Inflammatory macrophage (primary cell): ENCODE measurements around the gene SOX18.

ENCODE experiments used
- DNase-seq, 2 donors: peaks; one replicate each; pipeline ENCODE4 v3.0.0-alpha.2; 2020 to 2022

Gene SOX18

GRCh38 chr20:64051561-64052325 lies 2.3 kb upstream of the SOX18 start:
- DNase-seq = no peak

- no peak for DNase-seq
Observed at GRCh38 chr20:64051033-64051452, 1.6 kb upstream of the SOX18 start.

GRCh38 chr20:64050261-64051032 lies 1.0 kb upstream of the SOX18 start:
- DNase-seq = no peak

- no peak for DNase-seq
Observed at GRCh38 chr20:64049878-64050260, 430 bp upstream of the SOX18 start.

GRCh38 chr20:64048402-64049044 lies 916 bp downstream of the SOX18 start:
- no peak for DNase-seq

- no peak for DNase-seq
Observed at GRCh38 chr20:64047968-64048401, 1.5 kb downstream of the SOX18 start.

- no peak for DNase-seq
Observed at GRCh38 chr20:64047046-64047389, 2.4 kb downstream of the SOX18 start.

- no peak for DNase-seq
Observed at GRCh38 chr20:64045346-64046011, 4.0 kb downstream of the SOX18 start.

- no peak for DNase-seq
Observed at GRCh38 chr20:64044484-64045247, 4.8 kb downstream of the SOX18 start.

GRCh38 chr20:64043768-64044167 lies 5.7 kb downstream of the SOX18 start:
- DNase-seq = no peak

GRCh38 chr20:64042054-64042781 lies 7.2 kb downstream of the SOX18 start:
- no peak for DNase-seq

GRCh38 chr20:64041781-64042053 lies 7.7 kb downstream of the SOX18 start:
- DNase-seq = no peak

- DNase-seq = no peak
Observed at GRCh38 chr20:64041040-64041780, 8.2 kb downstream of the SOX18 start.

- no peak for DNase-seq
Observed at GRCh38 chr20:64040231-64041039, 9.0 kb downstream of the SOX18 start.

GRCh38 chr20:64039293-64040160 lies 9.9 kb downstream of the SOX18 start:
- no peak for DNase-seq

GRCh38 chr20:64038565-64039292 lies 10.7 kb downstream of the SOX18 start:
- peak; percentile 45 to 70 for DNase-seq

GRCh38 chr20:64038224-64038564 lies 11.2 kb downstream of the SOX18 start:
- DNase-seq = no peak

GRCh38 chr20:64037498-64038213 lies 11.8 kb downstream of the SOX18 start:
- DNase-seq = no peak
